OCI-LY1 (cell line): ENCODE results near the gene ZNF541.

Experiments
- EZH2 ChIP-seq: fragments of 200-600 bp; sonication (generic), shearing (Covaris generic); IDR thresholded peaks from 2 replicates; pipeline ENCODE4 v1.8.0; 2017; ENCODE audit warnings: borderline replicate concordance, mixed run types, mild to moderate bottlenecking, antibody characterized with exemption, low read length, moderate library complexity, mixed read lengths
- TF ChIP-seq, protein P1 (sequence below): fragments of 200-600 bp; sonication (generic), shearing (Covaris generic); IDR thresholded peaks from 2 replicates; pipeline ENCODE4 v1.5.1; 2017; ENCODE audit warnings: mild to moderate bottlenecking, antibody characterized with exemption, low read length, moderate library complexity, mixed read lengths

DNA sequence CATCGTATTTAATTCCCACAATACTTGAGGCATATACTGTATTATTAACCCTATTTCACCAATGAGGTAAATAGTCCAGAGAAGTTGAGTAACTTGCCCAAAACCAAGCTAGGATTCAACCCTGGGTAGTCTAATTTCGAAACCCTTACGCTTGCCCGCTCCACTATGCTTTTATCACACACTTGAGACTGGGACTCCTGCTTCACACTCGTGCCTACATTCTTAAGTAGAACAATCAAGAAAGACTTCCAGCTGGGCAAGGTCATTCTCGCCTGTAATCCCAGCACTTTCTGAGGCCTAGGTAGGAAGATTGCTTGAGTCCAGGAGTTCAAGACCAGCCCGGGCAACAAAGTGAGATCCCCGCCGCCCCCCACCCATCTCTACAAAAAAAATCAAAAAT is 3.6 kb downstream of the ZNF541 start:
- TF ChIP-seq, protein P1, sequence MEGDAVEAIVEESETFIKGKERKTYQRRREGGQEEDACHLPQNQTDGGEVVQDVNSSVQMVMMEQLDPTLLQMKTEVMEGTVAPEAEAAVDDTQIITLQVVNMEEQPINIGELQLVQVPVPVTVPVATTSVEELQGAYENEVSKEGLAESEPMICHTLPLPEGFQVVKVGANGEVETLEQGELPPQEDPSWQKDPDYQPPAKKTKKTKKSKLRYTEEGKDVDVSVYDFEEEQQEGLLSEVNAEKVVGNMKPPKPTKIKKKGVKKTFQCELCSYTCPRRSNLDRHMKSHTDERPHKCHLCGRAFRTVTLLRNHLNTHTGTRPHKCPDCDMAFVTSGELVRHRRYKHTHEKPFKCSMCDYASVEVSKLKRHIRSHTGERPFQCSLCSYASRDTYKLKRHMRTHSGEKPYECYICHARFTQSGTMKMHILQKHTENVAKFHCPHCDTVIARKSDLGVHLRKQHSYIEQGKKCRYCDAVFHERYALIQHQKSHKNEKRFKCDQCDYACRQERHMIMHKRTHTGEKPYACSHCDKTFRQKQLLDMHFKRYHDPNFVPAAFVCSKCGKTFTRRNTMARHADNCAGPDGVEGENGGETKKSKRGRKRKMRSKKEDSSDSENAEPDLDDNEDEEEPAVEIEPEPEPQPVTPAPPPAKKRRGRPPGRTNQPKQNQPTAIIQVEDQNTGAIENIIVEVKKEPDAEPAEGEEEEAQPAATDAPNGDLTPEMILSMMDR, result no peak
- TF ChIP-seq EZH2, result no peak
